Measurements from ENCODE around the gene KLHDC2.
"Not testable (repeated sequence)": the region's sequence is repeated elsewhere in the genome, so short reads cannot be mapped to it uniquely, and the experiment has no call there.

DNA sequence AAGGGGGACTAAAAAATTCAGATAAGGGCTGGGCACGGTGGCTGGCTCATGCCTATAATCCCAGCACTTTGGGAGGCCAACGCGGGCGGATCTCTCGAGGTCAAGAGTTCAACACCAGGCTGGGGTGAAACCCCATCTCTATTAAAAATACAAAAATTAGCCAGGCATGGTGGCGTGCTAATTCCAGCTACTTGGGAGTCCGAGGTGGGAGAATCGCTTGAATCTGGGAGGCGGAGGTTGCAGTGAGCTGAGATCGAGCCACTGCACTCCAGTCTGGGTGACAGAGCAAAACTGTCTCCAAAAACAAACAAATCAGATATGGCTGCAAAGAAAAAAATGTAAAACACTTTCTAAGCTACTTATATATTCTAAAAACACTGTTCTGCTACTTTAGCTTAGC lies 3.7 kb downstream of the KLHDC2 start:
- TF ChIP-seq, protein P1, sequence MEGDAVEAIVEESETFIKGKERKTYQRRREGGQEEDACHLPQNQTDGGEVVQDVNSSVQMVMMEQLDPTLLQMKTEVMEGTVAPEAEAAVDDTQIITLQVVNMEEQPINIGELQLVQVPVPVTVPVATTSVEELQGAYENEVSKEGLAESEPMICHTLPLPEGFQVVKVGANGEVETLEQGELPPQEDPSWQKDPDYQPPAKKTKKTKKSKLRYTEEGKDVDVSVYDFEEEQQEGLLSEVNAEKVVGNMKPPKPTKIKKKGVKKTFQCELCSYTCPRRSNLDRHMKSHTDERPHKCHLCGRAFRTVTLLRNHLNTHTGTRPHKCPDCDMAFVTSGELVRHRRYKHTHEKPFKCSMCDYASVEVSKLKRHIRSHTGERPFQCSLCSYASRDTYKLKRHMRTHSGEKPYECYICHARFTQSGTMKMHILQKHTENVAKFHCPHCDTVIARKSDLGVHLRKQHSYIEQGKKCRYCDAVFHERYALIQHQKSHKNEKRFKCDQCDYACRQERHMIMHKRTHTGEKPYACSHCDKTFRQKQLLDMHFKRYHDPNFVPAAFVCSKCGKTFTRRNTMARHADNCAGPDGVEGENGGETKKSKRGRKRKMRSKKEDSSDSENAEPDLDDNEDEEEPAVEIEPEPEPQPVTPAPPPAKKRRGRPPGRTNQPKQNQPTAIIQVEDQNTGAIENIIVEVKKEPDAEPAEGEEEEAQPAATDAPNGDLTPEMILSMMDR (IDR thresholded peaks at IDR 0.05): not testable (repeated sequence)
- not testable (repeated sequence) for TF ChIP-seq EZH2 (IDR thresholded peaks at IDR 0.05; ENCODE audit: borderline replicate concordance, insufficient read depth, low read depth, low read length, poor library complexity, severe bottlenecking)
